ENCODE measurements around the gene RTN1. TPM values are rescaled to one million over a fixed set of nuclear protein-coding genes. Genes with fewer than 3 reads are reported as not detected.

The RTN1 gene
- total and polyA plus RNA-seq, 10 of the 15 experiments (the other 5 are each of a cell fraction or from before 2014, with no cell fraction given) = 0.03 to 0.55 (median 0.13) TPM; not detected in 4

GRCh38 chr14:59679872-59680271, 190.7 kb downstream of the RTN1 start:
- Histone ChIP-seq H4K20me1 (ENCODE audit: control insufficient read depth, insufficient read depth) (no peaks in the 10 kb centered on the region), H3K4me2 (ENCODE audit: control insufficient read depth, insufficient read depth) (no peak overlapping the region), H3K27ac (ENCODE audit: control insufficient read depth, insufficient read depth) (no peak overlapping the region), H2AFZ (ENCODE audit: control insufficient read depth, low read depth, low read length) (no peak overlapping the region), H3K9me3 (replicated peaks; ENCODE audit: control insufficient read depth, insufficient read depth, low read length) (no peaks in the 10 kb centered on the region), H3K9ac (ENCODE audit: control insufficient read depth, insufficient read depth, low read length) (no peak overlapping the region), H3K27me3 (replicated peaks in 1 of 2; ENCODE audit: control insufficient read depth in 2 of 2, insufficient read depth in 2 of 2, low read length in 1 of 2) (no peaks in the 10 kb centered on the region), H3K4me1 (ENCODE audit: control insufficient read depth, insufficient read depth, low read length) (no peaks in the 10 kb centered on the region), H3K4me3 (no peak overlapping the region), H3K79me2 (ENCODE audit: control insufficient read depth, insufficient read depth, low read length) (no peaks in the 10 kb centered on the region), H3K36me3 (ENCODE audit: control insufficient read depth in 2 of 2, insufficient read depth in 2 of 2, low read length in 1 of 2) (no peaks in the 10 kb centered on the region)
- no TSS peak for BruUV-seq (replicated peaks)
- TF ChIP-seq ESRRA (IDR thresholded peaks at IDR 0.05; ENCODE audit: low read length) (no peak), REST (IDR thresholded peaks at IDR 0.05; ENCODE audit: low read depth, low read length) (no peak), RUNX3 (IDR thresholded peaks at IDR 0.05; ENCODE audit: low read length) (no peak)
- no peak for ATAC-seq
- ChIA-PET POLR2A (no interaction called here), RAD21 (ENCODE audit: unreplicated experiment) (no interaction called here), SMC1A (ENCODE audit: uncharacterized antibody, unreplicated experiment) (interaction anchor here (1.3 kb wide), 1 partner anchor 8 kb away, joined by 3 read pairs; no protein-coding TSS in a partner anchor), CTCF (interaction anchor here (1.0 to 1.6 kb wide), 2 partner anchors 10 to 47 kb away, joined by 3 to 4 read pairs; no protein-coding TSS in a partner anchor)
- in situ Hi-C loops (cut with MboI) = no loop called here
- no peak for DNase-seq (ENCODE audit: low read depth, low spot score)
- no peak for FAIRE-seq
- intact Hi-C loops (cut with micrococcal nuclease; ENCODE audit: unreplicated experiment) = no loop called here

- Histone ChIP-seq H3K9me3 (replicated peaks; ENCODE audit: control insufficient read depth, insufficient read depth, low read length) (no peaks in the 10 kb centered on the region; the same call in 2 of the 3 replicates), H3K79me2 (ENCODE audit: control insufficient read depth, insufficient read depth, low read length) (no peaks in the 10 kb centered on the region), H3K36me3 (ENCODE audit: control insufficient read depth in 2 of 2, insufficient read depth in 2 of 2, low read length in 1 of 2) (no peaks in the 10 kb centered on the region), H3K4me2 (ENCODE audit: control insufficient read depth, insufficient read depth) (no peak overlapping the region), H3K4me3 (no peak overlapping the region), H2AFZ (ENCODE audit: control insufficient read depth, low read depth, low read length) (no peak overlapping the region), H4K20me1 (ENCODE audit: control insufficient read depth, insufficient read depth) (no peaks in the 10 kb centered on the region), H3K27me3 (replicated peaks in 1 of 2; ENCODE audit: control insufficient read depth in 2 of 2, insufficient read depth in 2 of 2, low read length in 1 of 2) (no peaks in the 10 kb centered on the region), H3K27ac (ENCODE audit: control insufficient read depth, insufficient read depth) (no peak overlapping the region), H3K9ac (ENCODE audit: control insufficient read depth, insufficient read depth, low read length) (no peak overlapping the region), H3K4me1 (ENCODE audit: control insufficient read depth, insufficient read depth, low read length) (no peaks in the 10 kb centered on the region)
- TF ChIP-seq ZBTB33 (IDR thresholded peaks at IDR 0.05) = no peak
- no peak for TF ChIP-seq SREBF2 (IDR thresholded peaks at IDR 0.05; ENCODE audit: low read length)
- TF ChIP-seq NKRF (conservative IDR thresholded peaks at IDR 0.05) = no peak
- no peak for TF ChIP-seq BCL11A (IDR thresholded peaks at IDR 0.05; ENCODE audit: low read depth, low read length)
- TF ChIP-seq CREB1 (IDR thresholded peaks at IDR 0.05; ENCODE audit: low read depth) = no peak
- ChIA-PET CTCF (interaction anchor here (1.6 kb wide), 1 partner anchor 12 kb away, joined by 3 read pairs; no protein-coding TSS in a partner anchor), POLR2A (no interaction called here), RAD21 (ENCODE audit: unreplicated experiment) (no interaction called here), SMC1A (ENCODE audit: uncharacterized antibody, unreplicated experiment) (no interaction called here)
- WGBS (ENCODE audit: insufficient coverage, insufficient replicate concordance, low lambda C conversion rate, missing lambda C conversion rate) = 19% methylated on average over 2 of the region's 2 CpGs
- intact Hi-C loops (cut with micrococcal nuclease; ENCODE audit: unreplicated experiment) = no loop called here
- FAIRE-seq (no peak), DNase-seq (ENCODE audit: low read depth, low spot score) (no peak), ATAC-seq (no peak)
- BruUV-seq (replicated peaks) = no TSS peak
- in situ Hi-C loops (cut with MboI) = no loop called here
These were observed 192.2 kb downstream of the RTN1 start for GRCh38 chr14:59678352-59678751.
